Liver (tissue), 3 donors: Measurements from ENCODE around the gene RBCK1.

ENCODE experiments used
- GABPA ChIP-seq, 2 donors: IDR thresholded peaks in 1 of 2; conservative IDR thresholded peaks in 1 of 2; 2 replicates each; pipeline ENCODE4 v1.6.1; 2016; ENCODE audit warnings: antibody characterized with exemption in 2 of 2, mild to moderate bottlenecking in 1 of 2, moderate library complexity in 1 of 2
- JUND ChIP-seq, 2 donors: IDR thresholded peaks; 2 replicates each; pipeline ENCODE4 v1.6.1; 2016; ENCODE audit warnings: antibody characterized with exemption in 2 of 2
- REST ChIP-seq: IDR thresholded peaks from 2 replicates; pipeline ENCODE4 v1.6.1; 2016; ENCODE audit warnings: antibody characterized with exemption, mild to moderate bottlenecking
- SP1 ChIP-seq: IDR thresholded peaks from 2 replicates; pipeline ENCODE4 v1.6.1; 2018; ENCODE audit warnings: antibody characterized with exemption, mild to moderate bottlenecking
- TAF1 ChIP-seq: conservative IDR thresholded peaks from 2 replicates; pipeline ENCODE4 v1.6.1; 2016; ENCODE audit warnings: antibody characterized with exemption, mild to moderate bottlenecking
- ZBTB33 ChIP-seq: IDR thresholded peaks from 2 replicates; pipeline ENCODE4 v1.6.1; 2016; ENCODE audit warnings: antibody characterized with exemption
- TF ChIP-seq, protein P1 (sequence below): fragments of 150-350 bp; IDR thresholded peaks from 2 replicates; pipeline ENCODE4 v1.5.1; 2017; ENCODE audit warnings: improper control_type of control experiment, low read depth, low read length; ENCODE audit not compliant: missing input control
- TF ChIP-seq, protein P2 (sequence below): IDR thresholded peaks from 2 replicates; pipeline ENCODE4 v1.6.1; 2016; ENCODE audit warnings: antibody characterized with exemption
- donor health status: healthy.
- donor health status: healthy.

DNA sequence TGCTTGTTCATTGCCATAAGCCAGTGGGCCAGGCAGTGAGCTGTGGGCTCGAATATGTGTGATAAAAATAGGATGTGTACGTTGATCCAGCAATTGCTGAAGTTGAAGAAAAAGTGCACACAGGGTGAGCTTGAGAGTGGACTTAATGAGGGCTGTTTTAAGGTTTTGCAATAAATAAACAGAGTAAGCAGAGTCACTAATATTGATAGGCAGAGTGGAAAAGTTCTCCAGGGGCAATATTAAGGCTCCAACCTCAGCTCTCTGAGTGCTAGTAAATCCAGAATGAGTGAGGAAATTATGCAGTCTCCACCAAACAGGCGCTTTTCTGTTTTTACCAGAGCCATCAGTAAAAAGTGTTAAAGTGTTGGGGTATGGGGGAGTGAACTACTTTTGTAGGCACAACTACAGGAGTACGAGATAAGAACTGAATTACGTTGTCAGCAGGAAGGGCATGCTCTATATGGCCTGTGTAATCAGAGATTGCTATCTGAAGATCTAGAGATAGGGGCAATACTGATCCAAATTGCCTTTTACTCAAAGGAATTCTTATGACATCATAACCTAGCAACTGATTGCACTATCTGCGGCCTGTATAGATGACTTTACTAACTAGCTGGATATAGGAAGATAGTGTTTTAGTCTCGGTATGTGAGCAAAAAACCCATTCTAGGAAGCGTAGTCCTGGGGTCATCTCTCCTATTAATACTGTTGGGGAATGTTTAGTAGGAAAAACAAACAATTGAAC is 61.8 kb downstream of the RBCK1 start:
- no peak for TF ChIP-seq GABPA (IDR thresholded peaks at IDR 0.05 in 1 of 2, conservative IDR thresholded peaks at IDR 0.05 in 1 of 2)
- TF ChIP-seq, protein P1, sequence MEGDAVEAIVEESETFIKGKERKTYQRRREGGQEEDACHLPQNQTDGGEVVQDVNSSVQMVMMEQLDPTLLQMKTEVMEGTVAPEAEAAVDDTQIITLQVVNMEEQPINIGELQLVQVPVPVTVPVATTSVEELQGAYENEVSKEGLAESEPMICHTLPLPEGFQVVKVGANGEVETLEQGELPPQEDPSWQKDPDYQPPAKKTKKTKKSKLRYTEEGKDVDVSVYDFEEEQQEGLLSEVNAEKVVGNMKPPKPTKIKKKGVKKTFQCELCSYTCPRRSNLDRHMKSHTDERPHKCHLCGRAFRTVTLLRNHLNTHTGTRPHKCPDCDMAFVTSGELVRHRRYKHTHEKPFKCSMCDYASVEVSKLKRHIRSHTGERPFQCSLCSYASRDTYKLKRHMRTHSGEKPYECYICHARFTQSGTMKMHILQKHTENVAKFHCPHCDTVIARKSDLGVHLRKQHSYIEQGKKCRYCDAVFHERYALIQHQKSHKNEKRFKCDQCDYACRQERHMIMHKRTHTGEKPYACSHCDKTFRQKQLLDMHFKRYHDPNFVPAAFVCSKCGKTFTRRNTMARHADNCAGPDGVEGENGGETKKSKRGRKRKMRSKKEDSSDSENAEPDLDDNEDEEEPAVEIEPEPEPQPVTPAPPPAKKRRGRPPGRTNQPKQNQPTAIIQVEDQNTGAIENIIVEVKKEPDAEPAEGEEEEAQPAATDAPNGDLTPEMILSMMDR = no peak
- TF ChIP-seq TAF1 = no peak
- TF ChIP-seq JUND (IDR thresholded peaks at IDR 0.05) = no peak
- TF ChIP-seq REST = no peak
- TF ChIP-seq SP1 = peak; percentile 49
- TF ChIP-seq ZBTB33 = no peak
- TF ChIP-seq, protein P2, sequence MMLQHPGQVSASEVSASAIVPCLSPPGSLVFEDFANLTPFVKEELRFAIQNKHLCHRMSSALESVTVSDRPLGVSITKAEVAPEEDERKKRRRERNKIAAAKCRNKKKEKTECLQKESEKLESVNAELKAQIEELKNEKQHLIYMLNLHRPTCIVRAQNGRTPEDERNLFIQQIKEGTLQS = no peak
